Activated naive CD4-positive, alpha-beta T cell treated with anti-CD3 and anti-CD28 coated beads for 36 hours (primary cell): ENCODE data around the gene CROCC2. TPM values are rescaled to one million over a fixed set of nuclear protein-coding genes. Genes with fewer than 3 reads are reported as not detected.

Experiments used
- CTCF ChIA-PET: fragments of 350-600 bp; sonication (Branson Sonifier 250); formaldehyde crosslinking; loops from one replicate; lab custom pipeline; 2021; ENCODE audit warnings: antibody characterized with exemption; lab: Charles Lee
- DNase-seq: peaks from one replicate; pipeline ENCODE4 v3.0.0-alpha.2; 2020
- H3K27ac Mint-ChIP-seq: one replicate; pipeline ENCODE4 v1.8.0; 2021; ENCODE audit warnings: mild to moderate bottlenecking, mixed read lengths
- H3K27me3 Mint-ChIP-seq: one replicate; pipeline ENCODE4 v1.8.0; 2021; ENCODE audit warnings: low read depth, mixed read lengths
- H3K36me3 Mint-ChIP-seq: one replicate; pipeline ENCODE4 v1.8.0; 2021; ENCODE audit warnings: low read depth, mixed read lengths
- H3K4me1 Mint-ChIP-seq: one replicate; pipeline ENCODE4 v1.8.0; 2021; ENCODE audit warnings: low read depth, mixed read lengths
- H3K4me3 Mint-ChIP-seq: one replicate; pipeline ENCODE4 v1.8.0; 2021; ENCODE audit warnings: mild to moderate bottlenecking, moderate library complexity, mixed read lengths
- H3K9me3 Mint-ChIP-seq: one replicate; pipeline ENCODE4 v1.8.0; 2021; ENCODE audit warnings: mixed read lengths
- intact Hi-C: fragments of 100-400 bp; cut with micrococcal nuclease; formaldehyde crosslinking; loops from one replicate; pipeline ENCODE4 v1.15.1; 2023
- total RNA-seq, 2 experiments: library from RNA; stranded (reverse); gene quantifications; one replicate each; pipeline ENCODE4 v1.2.3, GENCODE V29; 2021

Gene CROCC2
- total RNA-seq, 2 experiments from 2014 or later: not detected

DNA sequence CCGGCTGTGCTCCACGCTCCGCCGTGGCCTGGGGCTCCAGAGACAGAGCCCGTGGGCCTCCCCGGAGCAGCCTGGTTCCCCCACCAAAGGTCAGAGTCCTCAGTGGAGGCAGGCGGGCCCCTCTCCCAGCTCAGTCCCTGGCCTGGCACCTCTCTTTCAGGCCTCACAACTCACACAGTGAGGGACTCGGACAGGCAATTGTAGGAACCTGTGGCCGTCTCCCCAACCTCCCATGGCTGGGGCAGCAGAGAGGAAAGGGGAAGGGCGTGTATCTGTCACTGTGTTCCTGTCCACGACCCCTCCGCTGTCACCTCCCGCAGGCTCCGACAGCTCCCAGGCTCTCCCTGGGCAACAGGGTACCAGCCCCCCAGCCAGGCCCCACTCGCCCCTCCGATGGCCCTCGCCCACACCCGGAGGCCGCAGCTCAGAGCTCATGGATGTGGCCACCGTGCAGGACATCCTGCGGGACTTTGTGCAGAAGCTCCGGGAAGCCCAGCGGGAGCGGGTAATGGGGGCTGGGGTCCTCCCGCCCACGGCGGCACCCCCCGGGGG, 59.8 kb downstream of the CROCC2 start:
- no peak overlapping the region for H3K4me3 Mint-ChIP-seq
- H3K27ac Mint-ChIP-seq: no peak overlapping the region
- no peaks in the 10 kb centered on the region for H3K9me3 Mint-ChIP-seq
- H3K36me3 Mint-ChIP-seq: no peaks in the 10 kb centered on the region
- intact Hi-C loops: no loop called here
- CTCF ChIA-PET: no interaction called here
- no peaks in the 10 kb centered on the region for H3K4me1 Mint-ChIP-seq
- no peak for DNase-seq
- H3K27me3 Mint-ChIP-seq: no peaks in the 10 kb centered on the region

DNA sequence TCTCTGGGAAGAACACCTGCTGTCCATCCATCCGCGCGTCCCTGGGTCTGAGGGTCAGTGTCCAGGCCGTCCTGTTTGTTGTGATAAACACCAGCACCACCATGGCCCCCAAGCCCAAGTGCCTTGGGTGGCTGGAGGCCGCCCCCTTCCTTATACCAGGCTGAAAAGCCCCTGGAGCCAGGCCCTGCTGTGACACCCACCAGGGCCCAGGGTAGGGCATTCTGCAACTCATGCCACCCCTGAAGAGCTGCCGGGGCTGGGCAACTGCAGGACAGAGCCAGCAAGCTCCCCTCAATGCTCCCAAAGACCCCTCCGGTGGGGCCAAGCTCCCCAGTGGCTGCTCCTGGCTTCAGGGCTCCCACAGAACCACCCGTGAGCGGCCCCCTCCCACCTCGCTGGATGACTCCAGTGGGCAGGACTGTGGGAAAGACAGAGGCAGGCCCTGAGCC, 60.3 kb downstream of the CROCC2 start:
- DNase-seq: no peak
- H3K4me1 Mint-ChIP-seq: no peaks in the 10 kb centered on the region
- intact Hi-C loops: no loop called here
- no peaks in the 10 kb centered on the region for H3K27me3 Mint-ChIP-seq
- no peak overlapping the region for H3K27ac Mint-ChIP-seq
- no peaks in the 10 kb centered on the region for H3K9me3 Mint-ChIP-seq
- H3K4me3 Mint-ChIP-seq: no peak overlapping the region
- no peaks in the 10 kb centered on the region for H3K36me3 Mint-ChIP-seq
- CTCF ChIA-PET: no interaction called here

DNA sequence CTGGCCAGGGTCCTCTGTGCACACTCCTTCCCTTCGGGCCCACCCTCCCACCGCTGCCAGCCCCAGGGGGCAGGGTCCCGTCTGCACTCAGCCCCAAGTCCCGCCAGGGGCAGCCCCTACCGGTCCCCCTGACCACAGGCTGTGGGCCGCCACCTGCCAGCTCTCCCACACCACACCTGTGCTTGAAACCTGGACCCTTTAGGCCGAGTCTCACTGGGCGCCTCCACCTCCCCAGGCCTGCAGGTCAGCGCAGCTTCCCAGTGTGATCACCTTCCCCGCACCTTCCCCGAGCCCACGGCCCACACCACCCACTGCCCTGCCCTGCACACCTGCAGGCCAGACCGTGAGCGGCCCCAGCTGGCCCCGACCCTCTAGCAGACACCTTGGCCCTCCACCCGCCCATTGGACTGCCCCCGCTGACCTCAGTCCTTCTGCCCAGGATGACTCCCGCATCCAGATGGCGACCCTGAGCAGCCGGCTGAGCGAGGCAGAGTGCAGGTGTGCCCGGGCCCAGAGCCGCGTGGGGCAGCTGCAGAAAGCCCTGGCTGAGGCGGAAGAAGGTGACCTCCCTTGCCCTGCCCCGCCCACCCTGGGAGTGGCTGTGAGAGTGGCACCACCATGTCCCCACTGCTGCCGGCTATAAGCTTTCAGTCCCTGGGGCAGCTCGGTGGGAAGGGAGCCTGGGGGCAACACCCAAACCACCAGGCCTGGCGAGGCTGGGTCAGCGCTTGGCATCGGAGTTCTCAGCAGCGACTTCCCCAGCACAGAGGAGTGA, 61.0 kb downstream of the CROCC2 start:
- Mint-ChIP-seq H3K27ac (no peak overlapping the region), H3K4me3 (no peak overlapping the region), H3K36me3 (no peaks in the 10 kb centered on the region), H3K9me3 (no peaks in the 10 kb centered on the region), H3K4me1 (no peaks in the 10 kb centered on the region), H3K27me3 (no peaks in the 10 kb centered on the region)
- CTCF ChIA-PET: no interaction called here
- intact Hi-C loops: no loop called here
- no peak for DNase-seq

DNA sequence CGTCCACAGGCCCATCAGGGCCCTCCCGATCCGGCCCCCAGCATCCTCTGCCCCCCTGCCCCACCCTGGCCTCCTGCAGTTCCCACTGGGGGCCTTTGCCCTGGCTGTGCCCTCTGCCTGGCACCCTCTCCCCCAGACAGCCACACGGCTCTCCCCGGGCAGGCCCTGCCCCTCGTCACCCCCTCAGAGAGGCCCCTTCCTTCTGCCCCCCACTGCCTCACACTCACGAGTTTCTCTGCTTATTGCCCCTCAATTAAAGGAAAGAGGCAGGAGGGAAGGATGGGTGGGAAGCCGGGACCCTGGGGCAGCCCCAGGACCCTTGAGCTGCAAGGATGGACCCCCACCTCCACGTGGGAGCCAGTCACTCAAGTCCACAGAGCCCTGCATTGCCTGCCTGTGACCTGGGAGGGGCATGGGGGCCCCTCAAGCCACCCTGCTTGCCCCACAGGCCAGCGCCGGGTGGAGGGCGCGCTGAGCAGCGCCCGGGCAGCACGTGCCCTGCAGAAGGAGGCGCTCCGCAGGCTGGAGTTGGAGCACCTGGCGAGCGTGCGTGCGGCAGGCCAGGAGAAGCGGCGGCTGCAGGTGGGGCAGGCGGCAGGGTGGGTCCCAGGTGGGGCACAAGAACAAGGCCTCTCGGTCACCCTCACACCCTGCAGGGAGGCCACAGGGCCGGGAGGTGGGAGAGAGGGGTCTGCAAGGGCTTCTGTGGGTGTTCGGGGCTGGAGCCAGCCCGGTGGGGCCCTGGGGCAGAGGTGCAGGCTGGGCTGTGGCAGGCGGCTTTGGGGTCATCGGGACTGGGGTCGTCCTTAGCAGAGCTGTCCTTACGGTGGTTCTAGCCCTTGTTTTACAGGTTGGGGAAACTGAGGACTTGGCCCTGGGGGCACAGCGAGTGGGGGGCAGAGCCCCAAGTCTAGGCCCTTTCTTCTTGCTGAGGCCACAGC, 61.8 kb downstream of the CROCC2 start:
- CTCF ChIA-PET: no interaction called here
- DNase-seq: no peak

DNA sequence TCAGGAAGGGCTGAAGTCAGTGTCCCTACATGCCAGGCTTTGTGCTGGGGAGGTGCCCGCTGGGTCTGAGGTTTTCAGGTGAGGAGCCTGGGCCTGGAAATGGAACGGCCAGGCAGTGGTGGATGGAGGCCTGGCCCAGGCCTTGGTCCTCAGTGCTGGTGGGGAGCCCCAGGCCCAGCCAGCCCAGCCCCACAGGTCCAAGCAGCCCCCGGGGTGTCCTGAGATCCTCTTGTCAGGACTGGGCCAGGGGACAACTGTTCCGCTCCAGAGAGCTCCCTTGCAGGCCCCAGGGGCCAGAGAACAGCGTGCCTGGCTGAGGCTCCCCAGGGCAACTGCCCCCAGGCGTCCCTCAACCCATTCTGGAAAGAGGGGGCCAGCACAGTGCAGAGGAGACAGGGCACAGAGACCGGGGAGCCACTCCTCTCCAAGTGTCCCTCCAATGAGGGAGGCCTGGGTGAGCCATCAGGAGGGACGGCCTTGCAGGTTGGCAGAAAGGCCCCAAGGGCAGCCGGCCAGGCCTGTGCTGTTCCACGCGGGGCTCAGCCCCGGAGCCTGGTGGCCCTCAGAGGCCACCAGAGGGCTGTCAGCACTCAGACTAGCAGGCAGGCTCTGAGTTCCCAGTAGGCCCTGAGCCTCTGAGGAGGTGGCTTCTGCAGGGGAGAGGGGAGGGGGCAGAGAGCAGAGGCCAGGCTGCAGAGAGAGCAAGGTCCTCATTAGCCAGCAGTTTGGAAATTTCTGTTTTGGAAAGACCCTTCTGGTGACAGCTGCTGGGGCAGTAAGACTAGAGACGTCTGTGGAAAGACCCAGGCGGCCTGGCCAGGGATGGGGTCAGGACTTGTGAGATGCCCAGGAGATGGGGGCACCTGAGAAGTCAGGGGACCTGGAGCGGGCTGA, 62.8 kb downstream of the CROCC2 start:
- no peaks in the 10 kb centered on the region for H3K36me3 Mint-ChIP-seq
- no peak overlapping the region for H3K27ac Mint-ChIP-seq
- peaks cover 3% of the 10 kb centered on the region for H3K4me1 Mint-ChIP-seq
- no peaks in the 10 kb centered on the region for H3K27me3 Mint-ChIP-seq
- peaks cover 2% of the 10 kb centered on the region for H3K9me3 Mint-ChIP-seq
- DNase-seq: no peak
- H3K4me3 Mint-ChIP-seq: no peak overlapping the region
- CTCF ChIA-PET: no interaction called here
- intact Hi-C loops: no loop called here

More for the DNA sequence above, 61.8 kb downstream of the CROCC2 start:
- intact Hi-C loops: no loop called here
- Mint-ChIP-seq H3K27ac (no peak overlapping the region), H3K4me1 (no peaks in the 10 kb centered on the region), H3K9me3 (no peaks in the 10 kb centered on the region), H3K36me3 (no peaks in the 10 kb centered on the region), H3K27me3 (no peaks in the 10 kb centered on the region), H3K4me3 (no peak overlapping the region)

DNA sequence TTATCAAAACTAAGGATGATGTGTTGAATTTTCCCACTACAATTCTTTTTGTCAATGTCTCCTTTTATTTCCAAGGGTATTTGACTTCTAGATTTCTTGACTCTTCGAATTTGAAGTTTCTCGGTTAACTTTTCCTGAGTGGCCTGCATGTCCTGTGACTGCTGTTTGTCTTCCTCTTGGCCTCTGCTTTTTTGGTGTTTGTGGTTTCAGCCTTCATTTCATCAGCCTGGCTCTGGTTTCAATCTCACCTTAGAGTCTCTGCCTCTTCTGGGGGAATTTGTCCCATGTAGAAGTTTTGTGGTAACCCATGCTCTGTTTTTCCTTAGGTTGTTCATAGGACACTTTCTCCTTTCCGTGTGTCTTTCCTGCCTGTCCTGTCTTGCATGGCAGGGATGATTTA, 64.0 kb downstream of the CROCC2 start:
- Mint-ChIP-seq H3K9me3 (peaks cover 2% of the 10 kb centered on the region), H3K4me1 (peaks cover 9% of the 10 kb centered on the region), H3K27ac (no peak overlapping the region), H3K4me3 (no peak overlapping the region), H3K36me3 (no peaks in the 10 kb centered on the region), H3K27me3 (peaks cover 4% of the 10 kb centered on the region)
- intact Hi-C loops: no loop called here
- no peak for DNase-seq
- CTCF ChIA-PET: no interaction called here

DNA sequence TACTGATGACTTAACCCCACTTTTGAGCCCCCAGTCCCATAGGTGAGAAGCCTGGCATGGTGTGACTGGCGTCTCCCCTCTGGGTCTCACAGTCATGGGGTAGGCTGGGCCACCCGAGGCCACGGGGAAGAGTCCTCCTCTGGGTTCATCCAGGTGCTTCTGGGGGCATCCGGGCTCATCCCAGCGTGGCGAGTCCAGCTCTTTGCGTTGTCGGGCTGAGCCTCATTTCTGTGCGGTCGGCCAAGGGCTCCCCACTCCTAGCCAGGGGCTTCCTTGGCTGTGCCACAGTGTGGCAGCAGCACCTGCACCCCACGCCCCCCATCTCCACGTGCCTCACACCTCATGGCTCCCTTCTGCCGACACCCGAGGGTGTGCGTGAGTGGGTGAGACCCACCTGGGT, 64.7 kb downstream of the CROCC2 start:
- Mint-ChIP-seq H3K4me3 (no peak overlapping the region), H3K9me3 (peaks cover 2% of the 10 kb centered on the region), H3K27ac (no peak overlapping the region), H3K36me3 (no peaks in the 10 kb centered on the region), H3K27me3 (peaks cover 8% of the 10 kb centered on the region), H3K4me1 (peaks cover 11% of the 10 kb centered on the region)
- no peak for DNase-seq
- CTCF ChIA-PET: no interaction called here
- intact Hi-C loops: no loop called here

DNA sequence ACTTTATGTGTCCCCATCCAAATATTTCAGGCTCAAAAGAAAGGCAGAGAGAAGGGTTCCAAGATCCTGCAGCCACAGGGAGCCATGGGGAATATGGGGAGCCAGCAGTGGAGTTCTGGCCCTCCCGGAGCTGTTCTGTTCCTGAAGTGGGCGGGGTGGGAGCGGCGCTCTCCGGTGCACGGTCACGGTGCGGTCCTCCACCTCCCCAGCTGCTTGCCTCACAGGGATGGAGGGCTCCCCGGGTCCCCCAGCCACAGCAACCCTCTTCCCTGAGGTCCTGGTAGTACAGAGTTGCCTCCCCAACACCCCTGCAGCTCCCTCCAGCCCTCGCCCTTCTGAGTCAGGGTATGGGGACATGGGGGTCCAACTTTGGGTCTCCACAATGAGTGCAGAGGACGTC, 66.1 kb downstream of the CROCC2 start:
- CTCF ChIA-PET: interaction anchor here (1.1 kb wide), 1 partner anchor 12 kb away, joined by 4 read pairs; no protein-coding TSS in a partner anchor
- H3K9me3 Mint-ChIP-seq: peaks cover 2% of the 10 kb centered on the region

DNA sequence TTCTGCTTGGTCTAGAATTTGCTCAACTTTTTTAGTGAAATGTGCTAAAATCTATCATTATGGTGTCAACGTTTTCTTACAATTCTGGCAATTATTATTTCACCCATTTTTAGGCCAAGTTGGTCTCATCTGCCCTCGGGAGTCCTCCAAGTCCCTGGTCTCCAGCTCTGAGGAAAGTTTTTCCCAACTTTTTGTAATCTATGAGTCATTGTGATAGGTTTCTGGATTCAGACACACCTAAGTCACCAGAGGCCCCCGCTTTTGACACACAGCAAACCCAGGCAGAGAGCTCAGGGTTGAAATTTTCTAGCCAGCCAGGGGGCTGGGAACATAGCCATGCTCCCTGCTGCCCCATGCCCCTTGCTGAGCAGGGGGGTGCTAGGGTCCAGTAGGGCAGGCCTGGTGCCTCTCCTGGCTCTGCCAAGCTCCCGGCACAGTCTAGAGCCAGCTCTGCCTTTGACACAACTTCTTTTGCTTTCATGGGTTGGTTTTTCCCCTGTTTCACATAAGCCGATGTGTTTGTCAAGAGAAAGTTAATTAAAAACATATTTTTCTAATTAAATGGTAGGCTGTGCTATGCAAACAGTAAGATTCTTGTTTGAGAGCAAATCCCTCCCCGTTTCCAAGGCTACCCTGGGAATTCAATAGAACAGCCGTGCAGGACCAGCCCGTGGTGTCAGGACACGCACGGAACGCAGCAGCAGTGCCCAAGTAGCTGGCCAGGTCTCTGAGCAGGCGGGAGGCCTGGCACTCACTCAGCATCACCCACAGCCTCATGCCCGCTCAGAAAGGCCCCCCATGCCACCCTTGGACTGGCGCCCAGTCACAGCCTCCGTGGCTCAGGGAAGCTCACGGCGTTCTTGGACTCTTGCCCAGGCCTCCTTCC, 66.7 kb downstream of the CROCC2 start:
- DNase-seq: no peak
- H3K27ac Mint-ChIP-seq: no peak overlapping the region
- H3K4me1 Mint-ChIP-seq: peaks cover 11% of the 10 kb centered on the region
- no peaks in the 10 kb centered on the region for H3K36me3 Mint-ChIP-seq
- intact Hi-C loops: no loop called here
- H3K27me3 Mint-ChIP-seq: peaks cover 8% of the 10 kb centered on the region
- CTCF ChIA-PET: interaction anchor here (1.1 kb wide), 1 partner anchor 11 kb away, joined by 4 read pairs; no protein-coding TSS in a partner anchor
- H3K4me3 Mint-ChIP-seq: no peak overlapping the region
- H3K9me3 Mint-ChIP-seq: peaks cover 2% of the 10 kb centered on the region

More for the DNA sequence above, 66.1 kb downstream of the CROCC2 start:
- Mint-ChIP-seq H3K27ac (no peak overlapping the region), H3K27me3 (peaks cover 8% of the 10 kb centered on the region), H3K36me3 (no peaks in the 10 kb centered on the region), H3K4me3 (no peak overlapping the region), H3K4me1 (peaks cover 11% of the 10 kb centered on the region)
- intact Hi-C loops: no loop called here
- no peak for DNase-seq

DNA sequence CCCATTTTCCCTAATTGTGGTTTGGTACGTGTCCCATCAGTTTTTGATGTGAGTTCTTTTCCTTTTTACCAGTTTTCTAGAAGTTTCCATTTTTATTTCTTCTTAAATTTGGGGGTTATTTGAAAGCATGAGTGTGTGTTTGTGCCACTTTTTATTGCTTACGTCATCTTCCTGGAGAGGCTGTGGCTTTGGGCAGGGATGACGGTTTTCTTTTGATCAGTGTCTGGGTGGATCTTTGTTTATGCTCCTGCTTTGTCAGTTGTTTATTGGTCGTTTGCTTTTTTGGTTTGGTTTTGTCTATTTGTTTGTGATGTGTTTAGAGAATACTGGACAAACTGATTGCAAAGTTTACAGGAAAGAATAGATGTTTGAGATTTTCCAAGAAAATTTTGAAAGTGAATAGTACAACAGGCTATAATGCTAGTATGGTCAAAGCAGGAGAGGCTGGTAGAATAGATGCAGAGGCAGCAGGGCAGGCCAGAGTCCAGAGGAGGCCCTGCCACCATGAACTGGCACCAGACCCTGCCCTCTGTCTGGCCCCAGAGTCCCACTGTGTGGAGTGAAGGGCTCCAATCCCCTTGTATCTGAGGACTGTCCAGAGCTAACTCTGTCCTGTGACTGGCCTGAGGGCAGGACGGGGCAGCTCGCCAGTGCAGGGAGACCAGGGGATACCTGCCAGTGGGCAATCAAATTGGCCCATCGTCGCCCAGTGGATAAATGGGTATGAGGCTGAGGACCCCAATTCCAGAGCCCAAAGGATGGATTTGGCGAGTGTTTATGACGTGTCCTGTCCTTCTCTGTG, 68.8 kb downstream of the CROCC2 start:
- intact Hi-C loops: no loop called here
- no peaks in the 10 kb centered on the region for H3K36me3 Mint-ChIP-seq
- H3K27ac Mint-ChIP-seq: peak overlapping the region; percentile 48
- CTCF ChIA-PET: no interaction called here
- H3K4me1 Mint-ChIP-seq: peaks cover 11% of the 10 kb centered on the region
- DNase-seq: peak; percentile 53
- no peak overlapping the region for H3K4me3 Mint-ChIP-seq
- peaks cover 2% of the 10 kb centered on the region for H3K9me3 Mint-ChIP-seq
- H3K27me3 Mint-ChIP-seq: peaks cover 8% of the 10 kb centered on the region
